Hepatocyte (in vitro differentiated cells): ENCODE measurements around the gene ARFRP1. TPM values are rescaled to one million over a fixed set of nuclear protein-coding genes. Genes with fewer than 3 reads are reported as not detected.
"Not testable (repeated sequence)": the region's sequence is repeated elsewhere in the genome, so short reads cannot be mapped to it uniquely, and the experiment has no call there.

Experiments used
- DNase-seq: peaks from one replicate; pipeline ENCODE4 v3.0.0-alpha.2; 2016; ENCODE audit warnings: low spot score
- H2AFZ ChIP-seq: fragments of 200-600 bp; sonication (generic); 2 replicates; pipeline ENCODE4 v1.6.0; 2016; ENCODE audit warnings: antibody characterized with exemption, mild to moderate bottlenecking
- H3K27ac ChIP-seq: fragments of 200-600 bp; sonication (generic); 2 replicates; pipeline ENCODE4 v1.5.1; 2016; ENCODE audit warnings: mild to moderate bottlenecking
- H3K27me3 ChIP-seq: fragments of 200-600 bp; sonication (generic); 2 replicates; pipeline ENCODE4 v1.6.1; 2016
- H3K36me3 ChIP-seq: fragments of 200-600 bp; sonication (generic); replicated peaks from 2 replicates; pipeline ENCODE4 v1.5.1; 2016; ENCODE audit warnings: low read depth; ENCODE audit not compliant: insufficient read depth
- H3K4me1 ChIP-seq: fragments of 200-600 bp; sonication (generic); 2 replicates; pipeline ENCODE4 v1.5.1; 2016; ENCODE audit warnings: mild to moderate bottlenecking, moderate library complexity; ENCODE audit not compliant: insufficient read depth
- H3K4me2 ChIP-seq: fragments of 200-600 bp; sonication (generic); 2 replicates; pipeline ENCODE4 v1.6.0; 2016
- H3K4me3 ChIP-seq: fragments of 200-600 bp; sonication (generic); 2 replicates; pipeline ENCODE4 v1.5.1; 2016; ENCODE audit warnings: mild to moderate bottlenecking
- H3K79me2 ChIP-seq: fragments of 200-600 bp; sonication (generic); 2 replicates; pipeline ENCODE4 v1.6.0; 2017; ENCODE audit warnings: mild to moderate bottlenecking
- H3K9me2 ChIP-seq: fragments of 200-600 bp; sonication (generic); replicated peaks from 2 replicates; pipeline ENCODE4 v1.6.0; 2017; ENCODE audit warnings: mild to moderate bottlenecking; ENCODE audit not compliant: insufficient read depth
- H3K9me3 ChIP-seq: fragments of 200-600 bp; sonication (generic); 2 replicates; pipeline ENCODE4 v1.5.1; 2016; ENCODE audit warnings: low read depth, mild to moderate bottlenecking
- H4K20me1 ChIP-seq: fragments of 200-600 bp; sonication (generic); 2 replicates; pipeline ENCODE4 v1.6.0; 2016; ENCODE audit warnings: mild to moderate bottlenecking; ENCODE audit not compliant: insufficient read depth, poor library complexity, severe bottlenecking
- EZH2 ChIP-seq: fragments of 200-600 bp; sonication (generic); IDR thresholded peaks from 2 replicates; pipeline ENCODE4 v1.6.1; 2016; ENCODE audit warnings: antibody characterized with exemption, mild to moderate bottlenecking, borderline replicate concordance
- EZH2phosphoT487 ChIP-seq: fragments of 200-600 bp; sonication (generic); IDR thresholded peaks from one replicate; pipeline ENCODE4 v1.6.1; 2018; ENCODE audit warnings: antibody characterized with exemption, mild to moderate bottlenecking, low read depth, moderate library complexity; ENCODE audit not compliant: unreplicated experiment, severe bottlenecking
- WGBS: methylation state at CpG from one replicate; pipeline ENCODE4 v1.1.6; 2016; ENCODE audit warnings: low lambda C conversion rate; ENCODE audit errors: missing lambda C conversion rate; 5-methylcytosine and 5-hydroxymethylcytosine counted together
- polyA plus RNA-seq: library from polyadenylated mRNA; unstranded; fragments of >200 nt; fragmentation: Nextera tagmentation; extraction: Ambion mirVana; gene quantifications from 2 replicates; pipeline ENCODE4 v1.2.1, GENCODE V29; 2016
- total RNA-seq: library from RNA; depleted of rRNA; stranded (reverse); fragments of >200 nt; gene quantifications from 2 replicates; pipeline ENCODE4 v1.2.3, GENCODE V29; 2014
- TF ChIP-seq, protein P1 (sequence below): fragments of 200-600 bp; sonication (generic); IDR thresholded peaks from 2 replicates; pipeline ENCODE4 v1.5.1; 2016; ENCODE audit warnings: antibody characterized with exemption, mild to moderate bottlenecking; ENCODE audit not compliant: poor library complexity

ARFRP1 gene
- total and polyA plus RNA-seq, 2 experiments from 2014 or later, result 31.5 to 38.0 TPM

DNA sequence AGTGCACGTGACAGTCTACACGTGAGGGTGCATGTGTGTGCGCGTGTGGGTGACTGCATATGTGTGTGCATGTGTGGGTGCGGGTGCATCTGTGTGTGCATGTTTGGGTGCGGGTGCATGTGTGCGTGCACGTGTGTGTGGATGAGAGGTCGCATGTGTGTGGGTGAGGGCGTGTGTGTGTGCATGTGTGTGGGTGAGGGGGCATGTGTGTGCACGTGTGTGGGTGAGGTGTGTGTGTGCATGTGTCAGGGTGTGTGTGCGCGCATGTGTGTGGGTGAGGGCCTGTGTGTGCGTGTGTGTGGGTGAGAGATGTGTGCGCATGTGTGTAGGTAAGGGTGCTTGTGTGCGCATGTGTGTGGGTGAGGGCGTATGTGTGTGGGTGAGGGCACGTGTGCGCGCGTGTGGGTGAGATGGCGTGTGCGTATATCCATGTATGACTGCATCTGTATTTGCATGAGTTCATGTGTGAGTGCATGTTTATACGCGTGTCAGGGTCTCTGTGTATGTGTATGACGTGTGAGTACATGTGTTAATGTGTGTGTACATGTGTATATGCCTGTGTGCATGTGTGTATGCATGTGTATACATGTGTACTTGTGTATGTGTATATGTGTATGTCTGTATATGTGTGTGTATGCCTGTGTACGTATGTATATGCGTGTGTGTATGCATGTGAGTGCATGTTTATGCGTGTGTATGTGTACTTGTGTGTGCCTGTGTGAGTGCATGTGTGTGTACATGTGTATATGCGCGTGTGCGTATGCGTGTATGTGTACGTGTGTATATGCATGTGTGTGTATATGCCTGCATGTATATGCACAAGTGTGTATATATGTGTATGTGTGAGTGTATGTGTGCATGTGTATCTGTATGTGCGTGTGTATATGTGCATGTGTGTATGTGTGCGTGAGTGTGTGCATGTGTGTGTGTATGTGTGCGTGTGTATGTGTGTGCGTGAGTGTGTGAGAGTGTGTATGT lies 24.6 kb upstream of the ARFRP1 start:
- TF ChIP-seq, protein P1, sequence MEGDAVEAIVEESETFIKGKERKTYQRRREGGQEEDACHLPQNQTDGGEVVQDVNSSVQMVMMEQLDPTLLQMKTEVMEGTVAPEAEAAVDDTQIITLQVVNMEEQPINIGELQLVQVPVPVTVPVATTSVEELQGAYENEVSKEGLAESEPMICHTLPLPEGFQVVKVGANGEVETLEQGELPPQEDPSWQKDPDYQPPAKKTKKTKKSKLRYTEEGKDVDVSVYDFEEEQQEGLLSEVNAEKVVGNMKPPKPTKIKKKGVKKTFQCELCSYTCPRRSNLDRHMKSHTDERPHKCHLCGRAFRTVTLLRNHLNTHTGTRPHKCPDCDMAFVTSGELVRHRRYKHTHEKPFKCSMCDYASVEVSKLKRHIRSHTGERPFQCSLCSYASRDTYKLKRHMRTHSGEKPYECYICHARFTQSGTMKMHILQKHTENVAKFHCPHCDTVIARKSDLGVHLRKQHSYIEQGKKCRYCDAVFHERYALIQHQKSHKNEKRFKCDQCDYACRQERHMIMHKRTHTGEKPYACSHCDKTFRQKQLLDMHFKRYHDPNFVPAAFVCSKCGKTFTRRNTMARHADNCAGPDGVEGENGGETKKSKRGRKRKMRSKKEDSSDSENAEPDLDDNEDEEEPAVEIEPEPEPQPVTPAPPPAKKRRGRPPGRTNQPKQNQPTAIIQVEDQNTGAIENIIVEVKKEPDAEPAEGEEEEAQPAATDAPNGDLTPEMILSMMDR, result no peak
- TF ChIP-seq EZH2phosphoT487 (no peak), EZH2 (no peak)
- Histone ChIP-seq H4K20me1 (no peaks in the 10 kb centered on the region), H3K9me3 (no peaks in the 10 kb centered on the region)

DNA sequence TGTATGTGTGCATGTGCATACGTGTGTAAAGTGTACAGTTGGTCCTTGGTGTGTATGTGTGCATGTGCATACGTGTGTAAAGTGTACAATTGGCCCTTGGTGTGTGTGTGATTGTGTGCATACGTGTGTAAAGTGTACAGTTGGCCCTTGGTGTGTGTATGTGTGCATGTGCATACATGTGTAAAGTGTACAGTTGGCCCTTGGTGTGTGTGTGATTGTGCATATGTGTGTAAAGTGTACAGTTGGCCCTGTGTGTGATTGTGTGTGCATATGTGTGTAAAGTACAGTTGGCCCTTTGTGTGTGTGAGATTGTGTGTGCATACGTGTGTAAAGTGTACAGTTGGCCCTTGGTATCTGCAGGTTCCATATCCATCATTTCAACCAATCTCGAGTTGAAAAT lies 23.6 kb upstream of the ARFRP1 start:
- H2AFZ ChIP-seq, result no peak overlapping the region
- no peaks in the 10 kb centered on the region for H3K9me3 ChIP-seq
- H3K79me2 ChIP-seq, result peaks cover 14% of the 10 kb centered on the region
- WGBS, result 97% methylated on average over 5 of the region's 5 CpGs
- H3K9me2 ChIP-seq, result no peaks in the 10 kb centered on the region
- peaks cover 4% of the 10 kb centered on the region for H3K4me1 ChIP-seq
- H3K4me3 ChIP-seq, result no peak overlapping the region
- no peak for TF ChIP-seq EZH2phosphoT487
- no peak for TF ChIP-seq EZH2
- TF ChIP-seq, protein P1, result no peak
- H3K27ac ChIP-seq, result no peak overlapping the region
- DNase-seq, result no peak
- no peaks in the 10 kb centered on the region for H4K20me1 ChIP-seq
- H3K36me3 ChIP-seq, result no peaks in the 10 kb centered on the region
- H3K27me3 ChIP-seq, result no peaks in the 10 kb centered on the region
- no peak overlapping the region for H3K4me2 ChIP-seq

More for the DNA sequence above, 24.6 kb upstream of the ARFRP1 start:
- Histone ChIP-seq H3K9me2 (no peaks in the 10 kb centered on the region), H3K4me2 (no peak overlapping the region), H2AFZ (no peak overlapping the region), H3K4me1 (peaks cover 3% of the 10 kb centered on the region), H3K79me2 (peaks cover 11% of the 10 kb centered on the region), H3K27ac (no peak overlapping the region), H3K36me3 (no peaks in the 10 kb centered on the region), H3K27me3 (no peaks in the 10 kb centered on the region), H3K4me3 (no peak overlapping the region)
- DNase-seq, result no peak
- 90% methylated on average over 38 of the region's 38 CpGs for WGBS

- H3K27me3 ChIP-seq, H2AFZ ChIP-seq, H3K36me3 ChIP-seq, H3K9me3 ChIP-seq, H3K9me2 ChIP-seq, H3K4me3 ChIP-seq, H3K27ac ChIP-seq, H3K4me2 ChIP-seq, DNase-seq, H3K4me1 ChIP-seq, H4K20me1 ChIP-seq: not testable (repeated sequence)
- 95% methylated on average over 18 of the region's 18 CpGs for WGBS
- peaks cover 14% of the 10 kb centered on the region for H3K79me2 ChIP-seq
These were observed 22.5 kb upstream of the ARFRP1 start for GRCh38 chr20:63730189-63730733.

DNA sequence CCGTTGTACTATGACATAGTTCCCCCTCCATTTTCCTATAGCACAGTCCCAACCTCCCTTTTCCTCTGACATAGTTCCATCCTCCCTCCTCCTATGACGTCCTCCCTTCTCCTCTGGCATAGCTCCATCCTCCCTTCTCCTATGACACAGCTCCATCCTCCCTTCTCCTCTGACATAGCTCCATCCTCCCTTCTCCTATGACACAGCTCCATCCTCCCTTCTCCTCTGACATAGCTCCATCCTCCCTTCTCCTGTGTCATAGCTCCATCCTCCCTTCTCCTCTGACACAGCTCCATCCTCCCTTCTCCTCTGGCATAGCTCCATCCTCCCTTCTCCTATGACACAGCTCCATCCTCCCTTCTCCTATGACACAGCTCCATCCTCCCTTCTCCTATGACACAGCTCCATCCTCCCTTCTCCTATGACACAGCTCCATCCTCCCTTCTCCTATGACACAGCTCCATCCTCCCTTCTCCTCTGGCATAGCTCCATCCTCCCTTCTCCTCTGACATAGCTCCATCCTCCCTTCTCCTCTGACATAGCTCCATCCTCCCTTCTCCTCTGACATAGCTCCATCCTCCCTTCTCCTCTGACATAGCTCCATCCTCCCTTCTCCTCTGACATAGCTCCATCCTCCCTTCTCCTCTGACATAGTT lies 15.3 kb upstream of the ARFRP1 start:
- H3K79me2 ChIP-seq, result peaks cover 43% of the 10 kb centered on the region
- not testable (repeated sequence) for H3K9me3 ChIP-seq, DNase-seq, H3K4me3 ChIP-seq, H3K4me2 ChIP-seq, H3K36me3 ChIP-seq, H3K4me1 ChIP-seq, H2AFZ ChIP-seq, H4K20me1 ChIP-seq, H3K27me3 ChIP-seq, H3K27ac ChIP-seq, H3K9me2 ChIP-seq
- 97% methylated on average over 2 of the region's 2 CpGs for WGBS
